ENCODE data around the gene SUSD2.
A peak's percentile ranks its signal among the peaks of the same experiment; 100 is the strongest.
"Not testable (repeated sequence)": the region's sequence is repeated elsewhere in the genome, so short reads cannot be mapped to it uniquely, and the experiment has no call there.

SUSD2 gene

GRCh38 chr22:24213111-24213510 lies 31.8 kb downstream of the SUSD2 start:
- not testable (repeated sequence) for DNase-seq (ENCODE audit: low read depth in 2 of 2)

GRCh38 chr22:24214467-24215285 lies 33.4 kb downstream of the SUSD2 start:
- no peak for DNase-seq (ENCODE audit: low read depth in 2 of 2)

GRCh38 chr22:24216541-24217209 lies 35.4 kb downstream of the SUSD2 start:
- no peak for DNase-seq (ENCODE audit: low read depth in 2 of 2)

GRCh38 chr22:24217384-24217783 lies 36.1 kb downstream of the SUSD2 start:
- no peak for DNase-seq (ENCODE audit: low read depth in 2 of 2)

GRCh38 chr22:24219750-24220149 lies 38.5 kb downstream of the SUSD2 start:
- DNase-seq (ENCODE audit: low read depth in 2 of 2) = no peak

- DNase-seq (ENCODE audit: low read depth in 2 of 2) = no peak
These were observed 43.2 kb downstream of the SUSD2 start for GRCh38 chr22:24224468-24224867.

- no peak for DNase-seq (ENCODE audit: low read depth in 2 of 2)
These were observed 43.8 kb downstream of the SUSD2 start for GRCh38 chr22:24225044-24225601.

GRCh38 chr22:24225951-24226350 lies 44.7 kb downstream of the SUSD2 start:
- DNase-seq (ENCODE audit: low read depth in 2 of 2) = no peak

- DNase-seq (ENCODE audit: low read depth in 2 of 2) = peak; percentile 59 to 66
These were observed 49.8 kb downstream of the SUSD2 start for GRCh38 chr22:24230911-24231656.

- no peak for DNase-seq (ENCODE audit: low read depth in 2 of 2)
These were observed 50.4 kb downstream of the SUSD2 start for GRCh38 chr22:24231706-24232105.

GRCh38 chr22:24232124-24232523 lies 50.8 kb downstream of the SUSD2 start:
- DNase-seq (ENCODE audit: low read depth in 2 of 2) = no peak

- no peak for DNase-seq (ENCODE audit: low read depth in 2 of 2)
These were observed 51.4 kb downstream of the SUSD2 start for GRCh38 chr22:24232725-24233124.

GRCh38 chr22:24233235-24233634 lies 51.9 kb downstream of the SUSD2 start:
- DNase-seq (ENCODE audit: low read depth in 2 of 2) = no peak

- DNase-seq (ENCODE audit: low read depth in 2 of 2) = no peak
These were observed 52.5 kb downstream of the SUSD2 start for GRCh38 chr22:24233816-24234215.

- no peak for DNase-seq (ENCODE audit: low read depth in 2 of 2)
These were observed 54.0 kb downstream of the SUSD2 start for GRCh38 chr22:24235315-24235714.

- no peak for DNase-seq (ENCODE audit: low read depth in 2 of 2)
These were observed 55.4 kb downstream of the SUSD2 start for GRCh38 chr22:24236656-24237055.

- DNase-seq (ENCODE audit: low read depth in 2 of 2) = not testable (repeated sequence)
These were observed 56.9 kb downstream of the SUSD2 start for GRCh38 chr22:24238101-24238694.

Measured in activated CD4-positive, alpha-beta T cell treated with anti-CD3 and anti-CD28 coated beads for 24 hours (primary cell).